Adrenal gland (tissue), 5 donors: ENCODE results near the gene VWA8.

Source experiments
- POLR2A ChIP-seq, 2 donors: fragments of 450-650 bp; IDR thresholded peaks; one replicate each; pipeline ENCODE4 v1.6.1; 2017; ENCODE audit warnings: antibody characterized with exemption in 2 of 2, mild to moderate bottlenecking in 2 of 2, moderate library complexity in 1 of 2
- TF ChIP-seq, protein P1 (sequence below), 6 experiments: fragments of 450-650 bp in 4 of 6; fragments of 200-600 bp in 2 of 6; sonication (generic) in 1 of 6; IDR thresholded peaks; 1 replicate in 5 of 6; 2 replicates in 1 of 6; pipeline versions ENCODE4 v1.5.1 to v1.8.0; 2016 to 2021; ENCODE audit warnings: antibody characterized with exemption in 6 of 6, mild to moderate bottlenecking in 2 of 6, moderate library complexity in 1 of 6
- donor health status: DM: no; HTN: no; CAD: no.

DNA sequence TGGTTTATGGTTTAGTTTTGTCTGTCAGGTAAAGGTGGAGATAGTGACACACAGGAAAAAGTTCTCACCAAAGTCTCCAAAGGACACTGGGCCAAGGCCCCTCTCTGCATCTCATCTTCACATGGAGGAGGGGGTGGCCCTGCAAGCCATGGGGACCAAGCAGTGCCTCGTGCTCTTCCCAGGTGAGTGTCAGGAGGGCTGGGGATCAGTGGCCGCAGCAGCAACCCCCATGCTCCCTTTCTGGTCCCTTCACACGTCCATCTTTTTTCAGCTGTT lies 415.5 kb downstream of the VWA8 start:
- TF ChIP-seq, protein P1, sequence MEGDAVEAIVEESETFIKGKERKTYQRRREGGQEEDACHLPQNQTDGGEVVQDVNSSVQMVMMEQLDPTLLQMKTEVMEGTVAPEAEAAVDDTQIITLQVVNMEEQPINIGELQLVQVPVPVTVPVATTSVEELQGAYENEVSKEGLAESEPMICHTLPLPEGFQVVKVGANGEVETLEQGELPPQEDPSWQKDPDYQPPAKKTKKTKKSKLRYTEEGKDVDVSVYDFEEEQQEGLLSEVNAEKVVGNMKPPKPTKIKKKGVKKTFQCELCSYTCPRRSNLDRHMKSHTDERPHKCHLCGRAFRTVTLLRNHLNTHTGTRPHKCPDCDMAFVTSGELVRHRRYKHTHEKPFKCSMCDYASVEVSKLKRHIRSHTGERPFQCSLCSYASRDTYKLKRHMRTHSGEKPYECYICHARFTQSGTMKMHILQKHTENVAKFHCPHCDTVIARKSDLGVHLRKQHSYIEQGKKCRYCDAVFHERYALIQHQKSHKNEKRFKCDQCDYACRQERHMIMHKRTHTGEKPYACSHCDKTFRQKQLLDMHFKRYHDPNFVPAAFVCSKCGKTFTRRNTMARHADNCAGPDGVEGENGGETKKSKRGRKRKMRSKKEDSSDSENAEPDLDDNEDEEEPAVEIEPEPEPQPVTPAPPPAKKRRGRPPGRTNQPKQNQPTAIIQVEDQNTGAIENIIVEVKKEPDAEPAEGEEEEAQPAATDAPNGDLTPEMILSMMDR (IDR thresholded peaks at IDR 0.05) = no peak
- TF ChIP-seq POLR2A (IDR thresholded peaks at IDR 0.05) = no peak
